Panc1 (cell line): Measurements from ENCODE around the gene DIPK1B.
"Not testable (repeated sequence)": the region's sequence is repeated elsewhere in the genome, so short reads cannot be mapped to it uniquely, and the experiment has no call there.

ENCODE experiments used
- CTCF ChIP-seq: fragments of 450-650 bp; IDR thresholded peaks from 2 replicates; pipeline ENCODE4 v1.5.1; 2017; ENCODE audit warnings: mild to moderate bottlenecking
- SIN3A ChIP-seq: IDR thresholded peaks from 2 replicates; pipeline ENCODE4 v1.6.1; 2012; ENCODE audit warnings: low read depth, mild to moderate bottlenecking, low read length, moderate library complexity, borderline replicate concordance; ENCODE audit not compliant: insufficient read depth
- TCF7L2 ChIP-seq: IDR thresholded peaks from 2 replicates; pipeline ENCODE4 v1.6.1; 2011; ENCODE audit warnings: mild to moderate bottlenecking, low read depth, low read length, inconsistent platforms

DNA sequence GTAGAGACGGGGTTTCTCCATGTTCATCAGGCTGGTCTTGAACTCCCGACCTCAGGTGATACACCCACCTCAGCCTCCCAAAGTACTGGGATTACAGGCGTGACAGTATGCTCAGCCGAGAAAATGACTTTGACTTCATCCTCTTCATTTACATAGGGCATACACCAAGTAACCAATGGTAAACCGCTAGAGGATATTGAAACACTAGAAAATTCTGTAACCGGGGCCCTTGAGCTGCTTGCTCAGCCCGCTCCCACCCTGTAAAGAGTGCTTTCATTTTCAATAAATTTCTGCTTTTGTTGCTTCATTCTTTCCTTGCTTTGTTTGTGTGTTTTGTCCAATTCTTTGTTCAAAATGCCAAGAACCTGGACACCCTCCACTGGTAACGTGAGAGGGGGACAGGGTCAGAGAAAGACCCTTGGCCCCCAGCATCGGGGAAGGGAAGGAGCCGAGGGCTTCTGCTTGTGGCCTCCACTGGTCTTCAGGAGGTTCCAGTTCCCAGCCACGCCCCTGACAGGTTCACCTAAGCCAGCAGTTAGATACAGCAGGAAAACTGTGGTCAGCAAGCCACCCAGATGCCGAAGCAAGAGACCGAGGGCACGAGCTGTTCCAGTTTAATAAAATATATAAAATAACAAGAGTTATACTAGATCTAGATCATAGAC, 53.5 kb downstream of the DIPK1B start:
- TF ChIP-seq SIN3A, CTCF, TCF7L2: not testable (repeated sequence)
